Stimulated activated CD8-positive, alpha-beta memory T cell treated with anti-CD3 and anti-CD28 coated beads, Interleukin-4, amount 100 ng/mL, for 24 hours (primary cell): ENCODE measurements around the gene COL24A1.
"Not testable (repeated sequence)": the region's sequence is repeated elsewhere in the genome, so short reads cannot be mapped to it uniquely, and the experiment has no call there.

Experiments used
- DNase-seq: peaks from one replicate; pipeline ENCODE4 v3.0.0-alpha.2; 2020; ENCODE audit warnings: low read depth

COL24A1 gene

DNA sequence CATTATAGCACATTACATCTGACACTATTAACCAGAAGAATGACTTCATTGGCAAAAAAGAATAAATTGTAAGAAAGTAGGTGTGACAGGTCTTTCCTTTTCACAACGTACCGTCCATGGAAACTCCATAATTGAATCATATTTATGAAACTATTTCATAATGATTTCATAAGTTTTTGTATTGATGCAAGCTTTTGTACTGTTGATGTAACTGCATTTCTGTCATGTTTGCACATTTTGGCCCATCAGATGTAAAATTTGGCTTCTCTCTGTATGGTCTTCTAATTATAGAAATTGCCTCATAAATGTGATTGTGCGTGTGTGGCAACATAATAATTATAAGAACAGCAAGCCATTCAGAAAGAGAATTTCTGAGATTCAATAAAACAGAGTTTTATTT, 267.7 kb downstream of the COL24A1 start:
- no peak for DNase-seq

GRCh38 chr1:85884372-85885035, 272.1 kb downstream of the COL24A1 start:
- DNase-seq, result no peak

GRCh38 chr1:85867189-85867588, 289.4 kb downstream of the COL24A1 start:
- no peak for DNase-seq

DNA sequence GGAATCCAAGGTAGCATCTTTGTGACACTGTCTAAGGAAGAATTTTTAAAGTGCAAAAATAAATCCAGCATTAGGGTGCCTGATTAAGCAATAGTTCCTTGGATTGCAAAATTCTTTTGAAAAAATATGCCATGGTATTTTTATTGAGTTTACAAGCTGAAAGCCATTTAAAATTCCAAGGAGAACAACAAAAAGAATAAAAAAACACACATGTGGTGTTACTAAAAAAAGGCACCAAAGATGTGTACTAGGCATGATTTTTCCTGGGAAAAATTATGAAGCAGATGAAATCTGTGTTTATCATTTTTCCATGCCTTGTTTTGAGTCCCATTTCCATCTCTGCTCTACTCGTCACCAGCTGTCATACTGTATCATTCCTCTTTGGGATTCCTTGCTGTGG, 291.4 kb downstream of the COL24A1 start:
- no peak for DNase-seq

GRCh38 chr1:85864727-85865126, 291.8 kb downstream of the COL24A1 start:
- no peak for DNase-seq

DNA sequence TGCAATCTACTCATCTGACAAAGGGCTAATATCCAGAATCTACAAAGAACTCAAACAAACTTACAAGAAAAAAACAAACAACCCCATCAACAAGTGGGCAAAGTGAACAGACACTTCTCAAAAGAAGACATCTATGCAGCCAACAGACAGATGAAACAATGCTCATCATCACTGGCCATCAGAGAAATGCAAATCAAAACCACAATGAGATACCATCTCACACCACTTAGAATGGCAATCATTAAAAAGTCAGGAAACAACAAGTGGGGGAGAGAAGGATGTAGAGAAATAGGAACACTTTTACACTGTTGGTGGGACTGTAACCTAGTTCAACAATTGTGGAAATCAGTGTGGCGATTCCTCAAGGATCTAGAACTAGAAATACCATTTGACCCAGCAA, 292.9 kb downstream of the COL24A1 start:
- not testable (repeated sequence) for DNase-seq

GRCh38 chr1:85862456-85862855, 294.1 kb downstream of the COL24A1 start:
- no peak for DNase-seq

GRCh38 chr1:85857991-85858390, 298.6 kb downstream of the COL24A1 start:
- DNase-seq, result no peak

- DNase-seq, result no peak
Observed at GRCh38 chr1:85850238-85850637, 306.3 kb downstream of the COL24A1 start.

DNA sequence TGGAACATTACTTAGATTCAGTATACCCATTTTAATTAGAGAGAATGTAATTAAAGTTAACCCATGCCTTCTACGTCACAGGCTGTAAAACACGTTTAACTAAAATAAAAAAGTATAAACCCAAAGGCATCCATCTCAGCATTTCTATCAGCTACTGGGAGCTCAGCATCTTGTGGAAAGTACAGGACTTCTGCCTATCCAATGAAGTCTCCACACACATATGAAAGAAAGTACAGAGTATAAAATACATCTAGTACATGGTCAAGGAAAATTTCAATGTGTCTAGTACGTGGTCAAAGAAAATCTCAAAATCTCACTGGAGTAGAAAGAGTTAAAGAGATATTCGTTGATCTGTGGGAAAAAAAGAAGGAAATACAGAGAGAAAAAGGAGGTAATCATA, 306.9 kb downstream of the COL24A1 start:
- no peak for DNase-seq

GRCh38 chr1:85847356-85847755, 309.2 kb downstream of the COL24A1 start:
- DNase-seq, result no peak

DNA sequence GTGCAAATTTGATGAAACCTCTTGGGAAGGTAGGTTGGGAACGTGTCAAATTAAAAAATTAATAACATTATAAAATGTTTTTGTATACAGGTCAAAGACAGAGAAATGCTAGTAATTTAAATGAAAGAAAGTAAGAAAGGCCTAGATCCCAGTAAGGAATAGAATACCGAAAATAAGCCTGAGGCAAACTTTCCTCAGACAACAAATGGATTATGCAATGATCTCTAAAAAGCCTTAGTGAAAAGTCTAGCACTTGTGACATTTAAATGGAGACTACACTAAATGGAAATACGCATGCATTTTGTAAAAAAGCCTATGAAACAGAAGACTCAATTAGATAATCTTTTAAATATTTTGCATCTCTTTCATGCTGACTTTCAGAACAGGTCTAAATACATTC, 309.9 kb downstream of the COL24A1 start:
- no peak for DNase-seq

- DNase-seq, result no peak
Observed at GRCh38 chr1:85839459-85839858, 317.1 kb downstream of the COL24A1 start.

GRCh38 chr1:85838238-85838637, 318.3 kb downstream of the COL24A1 start:
- no peak for DNase-seq

GRCh38 chr1:85836736-85837135, 319.8 kb downstream of the COL24A1 start:
- no peak for DNase-seq

- not testable (repeated sequence) for DNase-seq
Observed at GRCh38 chr1:85833165-85833564, 323.4 kb downstream of the COL24A1 start.

GRCh38 chr1:85830837-85831236, 325.7 kb downstream of the COL24A1 start:
- DNase-seq, result no peak

- no peak for DNase-seq
Observed at GRCh38 chr1:85824066-85824840, 332.3 kb downstream of the COL24A1 start.

DNA sequence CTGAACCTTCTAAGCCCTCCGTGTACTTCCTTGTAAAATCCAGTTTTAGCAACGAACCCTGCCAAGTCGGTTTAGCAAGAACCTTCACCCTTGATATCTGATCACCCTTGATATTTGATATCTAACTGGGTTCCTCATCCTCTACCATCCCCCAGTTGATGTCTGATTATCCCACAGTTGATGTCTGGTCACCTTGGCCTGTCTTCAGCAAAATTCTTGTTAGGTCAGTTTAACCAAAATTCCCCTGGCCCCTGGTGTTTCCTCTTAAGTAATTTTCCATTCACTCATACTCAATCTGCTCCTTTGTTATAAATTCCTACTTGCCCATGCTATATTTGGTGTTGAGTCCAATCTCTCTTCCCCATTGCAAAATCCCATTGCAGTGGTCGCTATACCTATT, 333.9 kb downstream of the COL24A1 start:
- no peak for DNase-seq

- no peak for DNase-seq
Observed at GRCh38 chr1:85818371-85818770, 338.2 kb downstream of the COL24A1 start.

- no peak for DNase-seq
Observed at GRCh38 chr1:85816606-85817005, 340.0 kb downstream of the COL24A1 start.

DNA sequence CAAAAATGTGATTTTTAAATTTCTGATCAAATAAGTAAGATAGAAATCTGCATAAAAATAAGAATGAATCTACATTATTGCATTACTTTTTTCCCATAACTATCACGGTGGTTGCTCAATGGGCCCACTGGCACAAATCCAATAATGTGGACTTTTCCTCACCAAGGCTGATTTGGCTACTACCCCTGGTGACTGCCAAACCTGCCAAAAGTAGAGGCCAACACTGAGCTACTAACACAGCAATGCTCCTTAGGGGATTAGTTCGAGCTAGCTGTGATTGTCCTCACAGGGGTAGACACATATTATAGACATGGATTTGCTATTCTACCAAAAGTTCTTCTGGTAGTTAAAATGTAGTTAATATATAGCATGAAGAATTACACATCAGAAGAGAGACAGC, 340.7 kb downstream of the COL24A1 start:
- DNase-seq, result no peak

GRCh38 chr1:85806236-85806965, 350.2 kb downstream of the COL24A1 start:
- DNase-seq, result no peak
